A549 (cell line): ENCODE data around the gene SLC16A5. TPM values are rescaled to one million over a fixed set of nuclear protein-coding genes. Genes with fewer than 3 reads are reported as not detected.

Source experiments
- ATAC-seq, 2 experiments: fragments of 200-7000 bp in 1 of 2; fragments of >200 bp in 1 of 2; cut with Nextera tagmentation in 1 of 2; cut with Tn5 transposase in 1 of 2; 3 replicates each; pipeline versions ENCODE4 v1.8.0 to v1.9.1; 2018 to 2020; ENCODE audit warnings: mild to moderate bottlenecking in 1 of 2, moderate library complexity in 1 of 2
- CTCF ChIA-PET: fragments of 300-600 bp; sonication (Branson Sonifier 250); formaldehyde crosslinking; extraction: SDS; loops from one replicate; lab custom pipeline; 2021; ENCODE audit warnings: antibody characterized with exemption, inconsistent platforms; lab: Yijun Ruan, JAX
- POLR2A ChIA-PET: fragments of 350-600 bp; formaldehyde crosslinking; extraction: SDS; loops from one replicate; lab custom pipeline; 2021; ENCODE audit warnings: antibody characterized with exemption, inconsistent platforms; lab: Yijun Ruan, JAX
- DNase-seq, 2 experiments: peaks; one replicate each; pipeline versions ENCODE4 v3.0.0 to v3.0.0-alpha.2; 2011 to 2016; ENCODE audit warnings: low read depth in 1 of 2, low spot score in 1 of 2
- FAIRE-seq: peaks from 2 replicates; lab custom pipeline; 2011; peaks lifted over from hg19 to GRCh38; lab: Jason Lieb, UNC
- H3K27ac ChIP-seq, 2 experiments: fragments of >200 bp; sonication (Bioruptor Twin); formaldehyde crosslinking; 3 replicates each; pipeline ENCODE4 v1.5.1; 2016 to 2017
- H3K4me1 ChIP-seq: fragments of >200 bp; sonication (Bioruptor Twin); formaldehyde crosslinking; 3 replicates; pipeline ENCODE4 v1.6.1; 2016
- H3K4me2 ChIP-seq: fragments of >200 bp; sonication (Bioruptor Twin); formaldehyde crosslinking; 3 replicates; pipeline ENCODE4 v1.6.1; 2016
- H3K4me3 ChIP-seq: fragments of >200 bp; sonication (Bioruptor Twin); formaldehyde crosslinking; 3 replicates; pipeline ENCODE4 v1.5.1; 2016
- H3K9me3 ChIP-seq: fragments of >200 bp; sonication (Bioruptor Twin); formaldehyde crosslinking; 3 replicates; pipeline ENCODE4 v1.6.1; 2016
- CBX2 ChIP-seq: fragments of 200-600 bp; sonication (generic); IDR thresholded peaks from 2 replicates; pipeline ENCODE4 v1.6.1; 2016; ENCODE audit warnings: low read depth, mild to moderate bottlenecking, borderline replicate concordance
- CBX8 ChIP-seq: fragments of 200-600 bp; sonication (generic); IDR thresholded peaks from 2 replicates; pipeline ENCODE4 v1.6.1; 2016
- CHD2 ChIP-seq: fragments of 150-350 bp; IDR thresholded peaks from 2 replicates; pipeline ENCODE4 v1.6.1; 2014; ENCODE audit warnings: low read length; ENCODE audit not compliant: partially characterized antibody
- EHF ChIP-seq: fragments of 250-450 bp; sonication (Bioruptor Pico); IDR thresholded peaks from 2 replicates; pipeline ENCODE4 v1.5.0; 2020; ENCODE audit warnings: mild to moderate bottlenecking
- EHMT2 ChIP-seq: fragments of 200-600 bp; sonication (generic); IDR thresholded peaks from 2 replicates; pipeline ENCODE4 v1.6.1; 2016; ENCODE audit warnings: antibody characterized with exemption, low read depth, mild to moderate bottlenecking, moderate library complexity
- EP300 ChIP-seq, 2 experiments: fragments of >200 bp; sonication (Bioruptor Twin); formaldehyde crosslinking; IDR thresholded peaks; 2 replicates in 1 of 2; 3 replicates in 1 of 2; pipeline ENCODE4 v1.6.1; 2016 to 2017
- FOSL2 ChIP-seq, 2 experiments: fragments of 450-650 bp in 1 of 2; fragments of >200 bp in 1 of 2; sonication (Bioruptor Twin) in 1 of 2; formaldehyde crosslinking; IDR thresholded peaks; 2 replicates each; pipeline versions ENCODE4 v1.5.0 to v1.6.1; 2016 to 2020; ENCODE audit warnings: mild to moderate bottlenecking in 1 of 2, moderate library complexity in 1 of 2
- FOXS1 ChIP-seq: fragments of 250-450 bp; sonication (Bioruptor Pico); IDR thresholded peaks from 2 replicates; pipeline ENCODE4 v1.5.0; 2020; ENCODE audit warnings: mild to moderate bottlenecking, moderate library complexity
- HOXB13 ChIP-seq: fragments of 250-450 bp; sonication (Bioruptor Pico); IDR thresholded peaks from 2 replicates; pipeline ENCODE4 v1.5.0; 2020; ENCODE audit warnings: low read depth, mild to moderate bottlenecking, moderate library complexity
- JUN ChIP-seq, 2 experiments: fragments of >200 bp; sonication (Bioruptor Twin); formaldehyde crosslinking; IDR thresholded peaks; 2 replicates in 1 of 2; 3 replicates in 1 of 2; pipeline ENCODE4 v1.6.1; 2016 to 2017
- KDM5A ChIP-seq: fragments of 200-600 bp; sonication (generic); IDR thresholded peaks from 2 replicates; pipeline ENCODE4 v1.6.1; 2016; ENCODE audit warnings: antibody characterized with exemption, mild to moderate bottlenecking
- MAFK ChIP-seq: fragments of 450-650 bp; IDR thresholded peaks from 2 replicates; pipeline ENCODE4 v1.6.1; 2014; ENCODE audit not compliant: partially characterized antibody
- NPAS2 ChIP-seq: fragments of 250-450 bp; sonication (Bioruptor Pico); IDR thresholded peaks from 2 replicates; pipeline ENCODE4 v1.8.0; 2022; ENCODE audit warnings: mild to moderate bottlenecking, moderate library complexity, borderline replicate concordance
- NR3C1 ChIP-seq: fragments of >200 bp; sonication (Bioruptor Twin); formaldehyde crosslinking; IDR thresholded peaks from 3 replicates; pipeline ENCODE4 v1.6.1; 2017
- PHF8 ChIP-seq: fragments of 200-600 bp; sonication (generic); IDR thresholded peaks from 2 replicates; pipeline ENCODE4 v1.6.1; 2016; ENCODE audit warnings: low read depth, mild to moderate bottlenecking, antibody characterized with exemption, moderate library complexity, borderline replicate concordance
- POLR2A ChIP-seq: IDR thresholded peaks from 2 replicates; pipeline ENCODE4 v1.6.1; 2012; ENCODE audit warnings: mild to moderate bottlenecking, low read length
- POLR2AphosphoS2 ChIP-seq: conservative IDR thresholded peaks from 2 replicates; pipeline ENCODE4 v1.6.1; 2012; ENCODE audit warnings: low read length, improper control_type of control experiment, inconsistent platforms
- RAD21 ChIP-seq, 2 experiments: fragments of >200 bp in 1 of 2; sonication (Bioruptor Twin) in 1 of 2; formaldehyde crosslinking in 1 of 2; IDR thresholded peaks in 1 of 2; conservative IDR thresholded peaks in 1 of 2; 2 replicates in 1 of 2; 3 replicates in 1 of 2; pipeline ENCODE4 v1.6.1; 2012 to 2018; ENCODE audit warnings: inconsistent platforms in 1 of 2
- RFX5 ChIP-seq: fragments of 450-650 bp; IDR thresholded peaks from 2 replicates; pipeline ENCODE4 v1.7.1; 2014; ENCODE audit warnings: antibody characterized with exemption, mild to moderate bottlenecking, moderate library complexity
- SREBF2 ChIP-seq: fragments of 450-650 bp; IDR thresholded peaks from 2 replicates; pipeline ENCODE4 v1.6.1; 2014; ENCODE audit warnings: mild to moderate bottlenecking, moderate library complexity
- ZNF302 ChIP-seq: fragments of 250-450 bp; sonication (Bioruptor Pico); IDR thresholded peaks from 2 replicates; pipeline ENCODE4 v1.9.0; 2021; ENCODE audit warnings: inconsistent platforms, mild to moderate bottlenecking, moderate library complexity
- WGBS: methylation state at CpG from one replicate; pipeline ENCODE4 v1.1.6; 2017; ENCODE audit errors: missing lambda C conversion rate; 5-methylcytosine and 5-hydroxymethylcytosine counted together
- polyA plus RNA-seq, 4 experiments: library from polyadenylated mRNA; depleted of rRNA in 3 of 4; stranded (reverse); fragments of >200 nt; fragmentation: RNase III in 1 of 4; extraction: RNeasy Plus Mini Kit Qiagen cat#74134 plus additional on column Dnase treatment in 1 of 4; gene quantifications; 2 replicates in 3 of 4; 3 replicates in 1 of 4; pipeline ENCODE4 v1.2.3, GENCODE V29; 2011 to 2017
- TF ChIP-seq, protein P1 (sequence below): fragments of >200 bp; sonication (Bioruptor Twin); formaldehyde crosslinking; IDR thresholded peaks from 3 replicates; pipeline ENCODE4 v1.5.1; 2016
- TF ChIP-seq, protein P2 (sequence below): IDR thresholded peaks from 2 replicates; pipeline ENCODE4 v1.6.1; 2012
- TF ChIP-seq, protein P3 (sequence below): fragments of >200 bp; sonication (Bioruptor Twin); formaldehyde crosslinking; IDR thresholded peaks from 3 replicates; pipeline ENCODE4 v1.6.1; 2016
- TF ChIP-seq, protein P4 (sequence below): fragments of 150-350 bp; IDR thresholded peaks from 2 replicates; pipeline ENCODE4 v1.6.1; 2014; ENCODE audit warnings: low read depth, mild to moderate bottlenecking, low read length
- TF ChIP-seq, protein P5 (sequence below): fragments of 250-450 bp; sonication (Bioruptor Pico); IDR thresholded peaks from 2 replicates; pipeline ENCODE4 v1.5.0; 2021; ENCODE audit warnings: mild to moderate bottlenecking, moderate library complexity, borderline replicate concordance

Gene SLC16A5
- polyA plus RNA-seq, 2 of the 4 experiments (the other 2 are of a cell fraction): 19.0 to 27.2 TPM

DNA sequence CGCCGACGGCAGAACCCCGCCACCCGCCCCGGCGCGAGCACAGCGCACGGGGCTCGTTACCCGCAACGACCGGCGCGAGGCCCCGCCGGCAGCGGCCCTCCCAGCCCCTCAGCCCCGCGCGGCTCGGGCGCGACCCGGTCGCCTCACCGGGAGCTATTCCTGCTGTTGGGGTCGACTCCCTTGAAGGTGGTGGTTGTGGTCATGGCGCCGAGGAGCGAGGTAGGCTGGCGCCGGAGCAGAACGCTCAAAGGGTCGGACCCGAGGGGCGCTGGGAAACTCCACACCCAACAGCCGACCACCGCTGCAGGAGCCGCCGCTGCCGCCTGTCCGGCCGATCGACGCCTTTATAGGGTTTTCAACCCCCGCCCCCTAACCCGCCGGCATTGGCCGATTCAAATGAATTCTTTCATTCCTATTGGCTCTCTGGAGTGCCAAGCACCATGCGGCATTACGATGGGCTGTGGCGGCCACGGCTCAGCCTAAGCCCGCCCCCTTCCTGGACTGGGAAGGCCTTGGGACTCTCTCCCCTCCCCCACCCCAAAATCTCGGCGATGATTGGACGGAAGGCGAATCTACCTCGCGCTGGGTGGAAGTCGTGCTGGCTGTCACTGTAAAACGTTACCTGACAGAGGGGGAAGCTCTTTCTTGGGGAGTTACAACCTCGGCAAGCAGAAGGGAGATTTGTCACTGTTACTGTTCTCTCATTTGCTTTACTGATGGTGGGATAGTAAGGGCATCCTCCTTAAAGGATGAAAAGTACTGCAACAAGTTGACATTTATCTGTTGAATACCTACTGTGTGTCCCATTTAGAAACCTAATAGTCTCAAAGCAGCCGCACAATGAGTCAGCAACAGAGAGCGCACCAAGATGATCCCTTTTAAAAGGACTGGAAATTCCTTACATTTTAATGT lies 66.7 kb downstream of the SLC16A5 start, which contains the start of gene JPT1 (continued):
- TF ChIP-seq FOSL2 (IDR thresholded peaks at IDR 0.05): no peak
- TF ChIP-seq FOSL2 (CRISPR knock-in tag; IDR thresholded peaks at IDR 0.05): peak; percentile 16
- TF ChIP-seq, protein P1, sequence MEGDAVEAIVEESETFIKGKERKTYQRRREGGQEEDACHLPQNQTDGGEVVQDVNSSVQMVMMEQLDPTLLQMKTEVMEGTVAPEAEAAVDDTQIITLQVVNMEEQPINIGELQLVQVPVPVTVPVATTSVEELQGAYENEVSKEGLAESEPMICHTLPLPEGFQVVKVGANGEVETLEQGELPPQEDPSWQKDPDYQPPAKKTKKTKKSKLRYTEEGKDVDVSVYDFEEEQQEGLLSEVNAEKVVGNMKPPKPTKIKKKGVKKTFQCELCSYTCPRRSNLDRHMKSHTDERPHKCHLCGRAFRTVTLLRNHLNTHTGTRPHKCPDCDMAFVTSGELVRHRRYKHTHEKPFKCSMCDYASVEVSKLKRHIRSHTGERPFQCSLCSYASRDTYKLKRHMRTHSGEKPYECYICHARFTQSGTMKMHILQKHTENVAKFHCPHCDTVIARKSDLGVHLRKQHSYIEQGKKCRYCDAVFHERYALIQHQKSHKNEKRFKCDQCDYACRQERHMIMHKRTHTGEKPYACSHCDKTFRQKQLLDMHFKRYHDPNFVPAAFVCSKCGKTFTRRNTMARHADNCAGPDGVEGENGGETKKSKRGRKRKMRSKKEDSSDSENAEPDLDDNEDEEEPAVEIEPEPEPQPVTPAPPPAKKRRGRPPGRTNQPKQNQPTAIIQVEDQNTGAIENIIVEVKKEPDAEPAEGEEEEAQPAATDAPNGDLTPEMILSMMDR: no peak
- no peak for TF ChIP-seq MAFK
- TF ChIP-seq, protein P2, sequence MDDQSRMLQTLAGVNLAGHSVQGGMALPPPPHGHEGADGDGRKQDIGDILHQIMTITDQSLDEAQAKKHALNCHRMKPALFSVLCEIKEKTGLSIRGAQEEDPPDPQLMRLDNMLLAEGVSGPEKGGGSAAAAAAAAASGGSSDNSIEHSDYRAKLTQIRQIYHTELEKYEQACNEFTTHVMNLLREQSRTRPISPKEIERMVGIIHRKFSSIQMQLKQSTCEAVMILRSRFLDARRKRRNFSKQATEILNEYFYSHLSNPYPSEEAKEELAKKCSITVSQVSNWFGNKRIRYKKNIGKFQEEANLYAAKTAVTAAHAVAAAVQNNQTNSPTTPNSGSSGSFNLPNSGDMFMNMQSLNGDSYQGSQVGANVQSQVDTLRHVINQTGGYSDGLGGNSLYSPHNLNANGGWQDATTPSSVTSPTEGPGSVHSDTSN: peak; percentile 96
- peak; percentile 68; the same call in 1 of the 2 replicates for TF ChIP-seq CBX2
- peak; percentile 47; the same call in 1 of the 2 replicates for TF ChIP-seq RFX5
- TF ChIP-seq, protein P3, sequence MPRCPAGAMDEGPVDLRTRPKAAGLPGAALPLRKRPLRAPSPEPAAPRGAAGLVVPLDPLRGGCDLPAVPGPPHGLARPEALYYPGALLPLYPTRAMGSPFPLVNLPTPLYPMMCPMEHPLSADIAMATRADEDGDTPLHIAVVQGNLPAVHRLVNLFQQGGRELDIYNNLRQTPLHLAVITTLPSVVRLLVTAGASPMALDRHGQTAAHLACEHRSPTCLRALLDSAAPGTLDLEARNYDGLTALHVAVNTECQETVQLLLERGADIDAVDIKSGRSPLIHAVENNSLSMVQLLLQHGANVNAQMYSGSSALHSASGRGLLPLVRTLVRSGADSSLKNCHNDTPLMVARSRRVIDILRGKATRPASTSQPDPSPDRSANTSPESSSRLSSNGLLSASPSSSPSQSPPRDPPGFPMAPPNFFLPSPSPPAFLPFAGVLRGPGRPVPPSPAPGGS: peak; percentile 100
- peak; percentile 62 for TF ChIP-seq CHD2
- TF ChIP-seq JUN (IDR thresholded peaks at IDR 0.05): peak; percentile 93 to 99
- TF ChIP-seq, protein P4, sequence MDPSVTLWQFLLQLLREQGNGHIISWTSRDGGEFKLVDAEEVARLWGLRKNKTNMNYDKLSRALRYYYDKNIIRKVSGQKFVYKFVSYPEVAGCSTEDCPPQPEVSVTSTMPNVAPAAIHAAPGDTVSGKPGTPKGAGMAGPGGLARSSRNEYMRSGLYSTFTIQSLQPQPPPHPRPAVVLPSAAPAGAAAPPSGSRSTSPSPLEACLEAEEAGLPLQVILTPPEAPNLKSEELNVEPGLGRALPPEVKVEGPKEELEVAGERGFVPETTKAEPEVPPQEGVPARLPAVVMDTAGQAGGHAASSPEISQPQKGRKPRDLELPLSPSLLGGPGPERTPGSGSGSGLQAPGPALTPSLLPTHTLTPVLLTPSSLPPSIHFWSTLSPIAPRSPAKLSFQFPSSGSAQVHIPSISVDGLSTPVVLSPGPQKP: no peak
- peak; percentile 100 for TF ChIP-seq PHF8

DNA sequence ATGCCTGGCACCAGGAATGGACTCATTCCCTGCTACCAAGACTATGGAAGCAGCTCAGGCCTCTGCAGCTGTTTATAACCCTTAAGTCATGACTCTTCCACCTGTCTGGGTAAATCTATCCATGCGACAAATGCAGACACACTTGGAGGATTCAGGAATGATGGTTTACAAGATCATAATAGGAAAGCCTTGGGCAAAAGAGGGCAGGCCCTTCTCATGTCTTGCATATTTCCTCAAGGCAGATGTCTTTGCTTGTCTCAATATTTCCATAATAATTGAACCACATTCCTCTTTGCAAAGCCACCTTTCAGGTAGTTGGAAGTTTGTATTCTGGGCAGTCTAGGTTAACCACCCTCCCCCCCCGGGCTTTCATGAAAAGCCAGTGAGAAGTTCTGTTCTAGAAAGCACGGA lies 67.4 kb downstream of the SLC16A5 start:
- FAIRE-seq: no peak
- peaks cover 54% of the 10 kb centered on the region for H3K4me1 ChIP-seq
- H3K4me3 ChIP-seq: no peak overlapping the region; the same call in 2 of the 3 replicates
- peak overlapping the region; percentile 46 to 62 for H3K27ac ChIP-seq
- H3K9me3 ChIP-seq: no peaks in the 10 kb centered on the region
- 95% methylated on average over 3 of the region's 3 CpGs for WGBS
- ChIA-PET CTCF (interaction anchor here (0.6 to 3.1 kb wide), 7 partner anchors 12 to 194 kb away, joined by 3 to 14 read pairs (median 4); partner anchors contain the start of gene NT5C), POLR2A (interaction anchor here (0.7 to 2.3 kb wide), 21 partner anchors 10 to 137 kb away, joined by 3 to 21 read pairs (median 4); partner anchors contain the start of genes NT5C, NUP85, SLC16A5 and SLC25A19)
- 0 out of 6 replicates have a peak, but pooled peaks of 1 of the 2 experiments have one; percentile 1 for ATAC-seq
- H3K4me2 ChIP-seq: peak overlapping the region; percentile 85
- DNase-seq: no peak
- TF ChIP-seq POLR2AphosphoS2 (no peak), NR3C1 (no peak), POLR2A (no peak), FOXS1 (CRISPR knock-in tag) (no peak), ZNF302 (CRISPR knock-in tag) (no peak), RAD21 (conservative IDR thresholded peaks at IDR 0.05 in 1 of 2, IDR thresholded peaks at IDR 0.05 in 1 of 2) (no peak), PHF8 (no peak), EHF (CRISPR knock-in tag) (no peak), KDM5A (no peak), EP300 (IDR thresholded peaks at IDR 0.05) (no peak), EHMT2 (no peak), NPAS2 (CRISPR knock-in tag) (no peak), SREBF2 (no peak), HOXB13 (CRISPR knock-in tag) (no peak), CBX8 (no peak)
- TF ChIP-seq, protein P1: no peak
- TF ChIP-seq, protein P5, sequence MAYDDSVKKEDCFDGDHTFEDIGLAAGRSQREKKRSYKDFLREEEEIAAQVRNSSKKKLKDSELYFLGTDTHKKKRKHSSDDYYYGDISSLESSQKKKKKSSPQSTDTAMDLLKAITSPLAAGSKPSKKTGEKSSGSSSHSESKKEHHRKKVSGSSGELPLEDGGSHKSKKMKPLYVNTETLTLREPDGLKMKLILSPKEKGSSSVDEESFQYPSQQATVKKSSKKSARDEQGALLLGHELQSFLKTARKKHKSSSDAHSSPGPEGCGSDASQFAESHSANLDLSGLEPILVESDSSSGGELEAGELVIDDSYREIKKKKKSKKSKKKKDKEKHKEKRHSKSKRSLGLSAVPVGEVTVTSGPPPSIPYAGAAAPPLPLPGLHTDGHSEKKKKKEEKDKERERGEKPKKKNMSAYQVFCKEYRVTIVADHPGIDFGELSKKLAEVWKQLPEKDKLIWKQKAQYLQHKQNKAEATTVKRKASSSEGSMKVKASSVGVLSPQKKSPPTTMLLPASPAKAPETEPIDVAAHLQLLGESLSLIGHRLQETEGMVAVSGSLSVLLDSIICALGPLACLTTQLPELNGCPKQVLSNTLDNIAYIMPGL: no peak
